22Rv1 (cell line): ENCODE measurements around the gene U2AF2.

Experiments used
- ZFX ChIP-seq: fragments of 450-650 bp; IDR thresholded peaks from 2 replicates; pipeline ENCODE4 v1.6.1; 2017; ENCODE audit warnings: antibody characterized with exemption, borderline replicate concordance
- TF ChIP-seq, protein P1 (sequence below): fragments of 450-650 bp; IDR thresholded peaks from 2 replicates; pipeline ENCODE4 v1.5.1; 2017; ENCODE audit warnings: mild to moderate bottlenecking

GRCh38 chr19:55606471-55606787 lies 48.4 kb upstream of the U2AF2 start:
- TF ChIP-seq, protein P1, sequence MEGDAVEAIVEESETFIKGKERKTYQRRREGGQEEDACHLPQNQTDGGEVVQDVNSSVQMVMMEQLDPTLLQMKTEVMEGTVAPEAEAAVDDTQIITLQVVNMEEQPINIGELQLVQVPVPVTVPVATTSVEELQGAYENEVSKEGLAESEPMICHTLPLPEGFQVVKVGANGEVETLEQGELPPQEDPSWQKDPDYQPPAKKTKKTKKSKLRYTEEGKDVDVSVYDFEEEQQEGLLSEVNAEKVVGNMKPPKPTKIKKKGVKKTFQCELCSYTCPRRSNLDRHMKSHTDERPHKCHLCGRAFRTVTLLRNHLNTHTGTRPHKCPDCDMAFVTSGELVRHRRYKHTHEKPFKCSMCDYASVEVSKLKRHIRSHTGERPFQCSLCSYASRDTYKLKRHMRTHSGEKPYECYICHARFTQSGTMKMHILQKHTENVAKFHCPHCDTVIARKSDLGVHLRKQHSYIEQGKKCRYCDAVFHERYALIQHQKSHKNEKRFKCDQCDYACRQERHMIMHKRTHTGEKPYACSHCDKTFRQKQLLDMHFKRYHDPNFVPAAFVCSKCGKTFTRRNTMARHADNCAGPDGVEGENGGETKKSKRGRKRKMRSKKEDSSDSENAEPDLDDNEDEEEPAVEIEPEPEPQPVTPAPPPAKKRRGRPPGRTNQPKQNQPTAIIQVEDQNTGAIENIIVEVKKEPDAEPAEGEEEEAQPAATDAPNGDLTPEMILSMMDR: peak; percentile 42
- no peak for TF ChIP-seq ZFX
